ENCODE data around the gene RTN4.
A peak's percentile ranks its signal among the peaks of the same experiment; 100 is the strongest.
"Not testable (repeated sequence)": the region's sequence is repeated elsewhere in the genome, so short reads cannot be mapped to it uniquely, and the experiment has no call there.

RTN4 gene

GRCh38 chr2:55011831-55012671 lies 38.2 kb downstream of the RTN4 start:
- no peak for DNase-seq (ENCODE audit: low read depth in 2 of 2, low spot score in 1 of 2)

GRCh38 chr2:55010915-55011314 lies 39.3 kb downstream of the RTN4 start:
- no peak for DNase-seq (ENCODE audit: low read depth in 2 of 2, low spot score in 1 of 2)

- peak in 1 of 2 donors; percentile 9 for DNase-seq (ENCODE audit: low read depth in 2 of 2, low spot score in 1 of 2)
These were observed 40.1 kb downstream of the RTN4 start for GRCh38 chr2:55010149-55010591.

GRCh38 chr2:55009277-55010060 lies 40.8 kb downstream of the RTN4 start:
- no peak for DNase-seq (ENCODE audit: low read depth in 2 of 2, low spot score in 1 of 2)

GRCh38 chr2:55006306-55006705 lies 43.9 kb downstream of the RTN4 start:
- DNase-seq (ENCODE audit: low read depth in 2 of 2, low spot score in 1 of 2): no peak

- no peak for DNase-seq (ENCODE audit: low read depth in 2 of 2, low spot score in 1 of 2)
These were observed 46.3 kb downstream of the RTN4 start for GRCh38 chr2:55003706-55004639.

- DNase-seq (ENCODE audit: low read depth in 2 of 2, low spot score in 1 of 2): no peak
These were observed 48.5 kb downstream of the RTN4 start for GRCh38 chr2:55001716-55002115.

GRCh38 chr2:55000341-55000740 lies 49.9 kb downstream of the RTN4 start:
- no peak for DNase-seq (ENCODE audit: low read depth in 2 of 2, low spot score in 1 of 2)

- no peak for DNase-seq (ENCODE audit: low read depth in 2 of 2, low spot score in 1 of 2)
These were observed 51.1 kb downstream of the RTN4 start for GRCh38 chr2:54999182-54999581.

GRCh38 chr2:54997826-54998225 lies 52.4 kb downstream of the RTN4 start:
- no peak for DNase-seq (ENCODE audit: low read depth in 2 of 2, low spot score in 1 of 2)

- no peak for DNase-seq (ENCODE audit: low read depth in 2 of 2, low spot score in 1 of 2)
These were observed 54.7 kb downstream of the RTN4 start for GRCh38 chr2:54995553-54995952.

- not testable (repeated sequence) for DNase-seq (ENCODE audit: low read depth in 2 of 2, low spot score in 1 of 2)
These were observed 59.6 kb downstream of the RTN4 start for GRCh38 chr2:54990694-54991093.

GRCh38 chr2:54988612-54989011 lies 61.6 kb downstream of the RTN4 start:
- DNase-seq (ENCODE audit: low read depth in 2 of 2, low spot score in 1 of 2): no peak

GRCh38 chr2:54986264-54986663 lies 64.0 kb downstream of the RTN4 start:
- no peak for DNase-seq (ENCODE audit: low read depth in 2 of 2, low spot score in 1 of 2)

- no peak for DNase-seq (ENCODE audit: low read depth in 2 of 2, low spot score in 1 of 2)
These were observed 65.8 kb downstream of the RTN4 start for GRCh38 chr2:54984476-54984875.

- no peak for DNase-seq (ENCODE audit: low read depth in 2 of 2, low spot score in 1 of 2)
These were observed 66.7 kb downstream of the RTN4 start for GRCh38 chr2:54983345-54984220.

- no peak for DNase-seq (ENCODE audit: low read depth in 2 of 2, low spot score in 1 of 2)
These were observed 68.9 kb downstream of the RTN4 start for GRCh38 chr2:54981385-54981784.

GRCh38 chr2:54979321-54980044 lies 70.8 kb downstream of the RTN4 start:
- no peak for DNase-seq (ENCODE audit: low read depth in 2 of 2, low spot score in 1 of 2)

GRCh38 chr2:54977149-54977548 lies 73.1 kb downstream of the RTN4 start:
- DNase-seq (ENCODE audit: low read depth in 2 of 2, low spot score in 1 of 2): no peak
